Neutrophil (primary cell): Measurements from ENCODE around the gene UBAC2.

Experiments used
- H3K27ac ChIP-seq: fragments of 200-600 bp; sonication (generic); 2 replicates; pipeline ENCODE4 v1.5.1; 2016; ENCODE audit warnings: mild to moderate bottlenecking, moderate library complexity
- H3K27me3 ChIP-seq: fragments of 200-600 bp; sonication (generic); 2 replicates; pipeline ENCODE4 v1.6.0; 2016; ENCODE audit warnings: mild to moderate bottlenecking
- H3K36me3 ChIP-seq: fragments of 200-600 bp; sonication (generic); 2 replicates; pipeline ENCODE4 v1.5.1; 2017
- H3K4me1 ChIP-seq, 2 experiments: fragments of 200-600 bp in 1 of 2; sonication (generic) in 1 of 2; 1 replicate in 1 of 2; 2 replicates in 1 of 2; pipeline versions ENCODE4 v1.5.1 to v1.6.1; 2013 to 2016; ENCODE audit warnings: low read depth in 1 of 2, low read length in 1 of 2, mild to moderate bottlenecking in 1 of 2, moderate library complexity in 1 of 2; ENCODE audit not compliant: control insufficient read depth in 1 of 2, insufficient read depth in 1 of 2
- H3K4me3 ChIP-seq, 2 experiments: fragments of 200-600 bp in 1 of 2; sonication (generic) in 1 of 2; 1 replicate in 1 of 2; 2 replicates in 1 of 2; pipeline ENCODE4 v1.5.1; 2013 to 2016; ENCODE audit warnings: low read depth in 1 of 2, low read length in 1 of 2, mild to moderate bottlenecking in 1 of 2, moderate library complexity in 1 of 2
- H3K9me3 ChIP-seq: fragments of 200-600 bp; sonication (generic); 2 replicates; pipeline ENCODE4 v1.5.1; 2016
- TF ChIP-seq, protein P1 (sequence below): fragments of 200-600 bp; sonication (generic); IDR thresholded peaks from 2 replicates; pipeline ENCODE4 v1.5.1; 2016; ENCODE audit warnings: antibody characterized with exemption

UBAC2 gene

GRCh38 chr13:99258210-99258860 is 57.7 kb downstream of the UBAC2 start, which contains the start of gene GPR18:
TSS of gene GPR18 (minus strand) at chr13:99258379. CDS start at chr13:99255872, 2,507 bp downstream.
- Histone ChIP-seq H3K9me3 (no peaks in the 10 kb centered on the region), H3K27ac (peak within 1 kb of the TSS; percentile 71), H3K4me3 (peak within 1 kb of the TSS; percentile 25 to 38), H3K27me3 (no peaks in the 10 kb centered on the region), H3K4me1 (peaks cover 29 to 31% of the 10 kb centered on the region in 2 experiments), H3K36me3 (no peaks in the 10 kb centered on the region)
- TF ChIP-seq, protein P1, sequence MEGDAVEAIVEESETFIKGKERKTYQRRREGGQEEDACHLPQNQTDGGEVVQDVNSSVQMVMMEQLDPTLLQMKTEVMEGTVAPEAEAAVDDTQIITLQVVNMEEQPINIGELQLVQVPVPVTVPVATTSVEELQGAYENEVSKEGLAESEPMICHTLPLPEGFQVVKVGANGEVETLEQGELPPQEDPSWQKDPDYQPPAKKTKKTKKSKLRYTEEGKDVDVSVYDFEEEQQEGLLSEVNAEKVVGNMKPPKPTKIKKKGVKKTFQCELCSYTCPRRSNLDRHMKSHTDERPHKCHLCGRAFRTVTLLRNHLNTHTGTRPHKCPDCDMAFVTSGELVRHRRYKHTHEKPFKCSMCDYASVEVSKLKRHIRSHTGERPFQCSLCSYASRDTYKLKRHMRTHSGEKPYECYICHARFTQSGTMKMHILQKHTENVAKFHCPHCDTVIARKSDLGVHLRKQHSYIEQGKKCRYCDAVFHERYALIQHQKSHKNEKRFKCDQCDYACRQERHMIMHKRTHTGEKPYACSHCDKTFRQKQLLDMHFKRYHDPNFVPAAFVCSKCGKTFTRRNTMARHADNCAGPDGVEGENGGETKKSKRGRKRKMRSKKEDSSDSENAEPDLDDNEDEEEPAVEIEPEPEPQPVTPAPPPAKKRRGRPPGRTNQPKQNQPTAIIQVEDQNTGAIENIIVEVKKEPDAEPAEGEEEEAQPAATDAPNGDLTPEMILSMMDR: no peak

DNA sequence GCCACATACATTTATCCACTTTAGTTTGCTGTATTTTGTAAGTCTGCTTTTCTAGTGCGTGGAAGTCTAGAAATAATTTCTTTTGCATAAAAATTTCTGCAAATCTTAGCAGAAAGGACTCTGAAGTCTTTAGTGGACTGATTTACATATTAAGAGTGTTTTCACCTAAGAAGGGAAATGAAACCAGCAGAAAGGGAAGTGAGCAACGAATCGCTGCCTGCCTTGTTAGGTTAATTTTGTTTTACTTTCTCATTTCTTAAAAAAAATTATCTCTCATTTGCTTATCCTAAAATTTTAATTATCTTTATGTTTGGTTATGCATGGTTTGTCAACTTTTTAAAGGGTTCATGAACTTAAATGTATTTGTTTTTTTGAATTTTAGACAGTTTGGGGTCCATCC is 58.3 kb downstream of the UBAC2 start:
- Histone ChIP-seq H3K36me3 (no peaks in the 10 kb centered on the region), H3K27me3 (no peaks in the 10 kb centered on the region), H3K27ac (peak overlapping the region; percentile 71), H3K4me3 (peak overlapping the region; percentile 25 to 38), H3K4me1 (peaks cover 35% of the 10 kb centered on the region in 2 experiments), H3K9me3 (no peaks in the 10 kb centered on the region)
- TF ChIP-seq, protein P1: no peak

GRCh38 chr13:99260216-99260615 is 59.6 kb downstream of the UBAC2 start:
- Histone ChIP-seq H3K36me3 (no peaks in the 10 kb centered on the region), H3K4me1 (peaks cover 42 to 44% of the 10 kb centered on the region in 2 experiments)

DNA sequence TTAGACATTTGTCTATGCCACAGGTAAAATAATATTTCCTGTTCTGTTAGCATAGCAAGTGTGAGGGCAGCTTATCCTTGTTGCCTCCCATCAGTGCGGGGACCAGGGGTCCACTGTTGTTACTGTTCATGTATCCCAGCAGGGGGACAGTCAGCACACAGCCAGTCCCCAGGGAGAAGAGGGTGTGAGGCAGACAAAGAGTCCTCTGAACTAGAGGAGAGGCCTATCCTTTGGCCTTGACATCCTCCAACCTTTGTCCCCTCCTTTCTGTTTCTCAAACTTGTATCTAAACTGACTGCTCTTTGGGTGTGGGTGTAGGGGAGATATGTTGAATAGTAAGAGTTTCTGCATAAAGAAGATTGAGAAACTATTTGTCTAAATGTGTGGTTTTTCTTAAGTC is 60.4 kb downstream of the UBAC2 start:
- Histone ChIP-seq H3K27me3 (no peaks in the 10 kb centered on the region), H3K27ac (no peak overlapping the region), H3K9me3 (no peaks in the 10 kb centered on the region), H3K36me3 (no peaks in the 10 kb centered on the region), H3K4me1 (peaks cover 42 to 44% of the 10 kb centered on the region in 2 experiments), H3K4me3 (no peak overlapping the region)
- TF ChIP-seq, protein P1: no peak

More at GRCh38 chr13:99260216-99260615, 59.6 kb downstream of the UBAC2 start:
- TF ChIP-seq, protein P1: no peak
- Histone ChIP-seq H3K27ac (peak overlapping the region; percentile 71), H3K4me3 (no peak overlapping the region), H3K9me3 (no peaks in the 10 kb centered on the region), H3K27me3 (no peaks in the 10 kb centered on the region)

GRCh38 chr13:99263126-99263785 is 62.6 kb downstream of the UBAC2 start:
- Histone ChIP-seq H3K36me3 (peaks cover 6% of the 10 kb centered on the region), H3K27ac (peak overlapping the region; percentile 62), H3K4me3 (no peak overlapping the region), H3K9me3 (no peaks in the 10 kb centered on the region), H3K4me1 (peaks cover 27 to 29% of the 10 kb centered on the region in 2 experiments), H3K27me3 (no peaks in the 10 kb centered on the region)
- TF ChIP-seq, protein P1: no peak
